Stimulated activated naive CD8-positive, alpha-beta T cell treated with anti-CD3 and anti-CD28 coated beads, Interleukin-15, Interleukin-2, amounts not matched to agents 100 ng/mL and 50 ng/mL, for 24 hours (primary cell): ENCODE results near the gene SURF1.

ENCODE experiments used
- H3K27ac Mint-ChIP-seq: one replicate; pipeline ENCODE4 v1.8.0; 2021; ENCODE audit warnings: mild to moderate bottlenecking, mixed read lengths
- H3K27me3 Mint-ChIP-seq: one replicate; pipeline ENCODE4 v1.8.0; 2021; ENCODE audit warnings: mixed read lengths
- H3K36me3 Mint-ChIP-seq: one replicate; pipeline ENCODE4 v1.8.0; 2021; ENCODE audit warnings: low read depth, mixed read lengths
- H3K4me1 Mint-ChIP-seq: one replicate; pipeline ENCODE4 v1.8.0; 2021; ENCODE audit warnings: low read depth, mixed read lengths
- H3K4me3 Mint-ChIP-seq: one replicate; pipeline ENCODE4 v1.8.0; 2021; ENCODE audit warnings: mild to moderate bottlenecking, mixed read lengths
- H3K9me3 Mint-ChIP-seq: one replicate; pipeline ENCODE4 v1.8.0; 2021; ENCODE audit warnings: mixed read lengths

Gene SURF1

GRCh38 chr9:133375724-133376654 lies 19.7 kb upstream of the SURF1 start, which contains the start of the genes STKLD1 and SURF4:
TSS of gene STKLD1 (plus strand) at chr9:133376366. CDS start at chr9:133376474, 108 bp downstream.
TSS of gene SURF4 (minus strand) at chr9:133376060. CDS start at chr9:133375969, 91 bp downstream.
- peaks cover 38% of the 10 kb centered on the region for H3K4me1 Mint-ChIP-seq
- peaks cover 37% of the 10 kb centered on the region for H3K36me3 Mint-ChIP-seq

GRCh38 chr9:133375116-133375723 lies 18.9 kb upstream of the SURF1 start:
- Mint-ChIP-seq H3K27me3 (no peaks in the 10 kb centered on the region), H3K27ac (peak overlapping the region; percentile 96), H3K4me1 (peaks cover 46% of the 10 kb centered on the region), H3K9me3 (no peaks in the 10 kb centered on the region), H3K36me3 (peaks cover 45% of the 10 kb centered on the region), H3K4me3 (peak overlapping the region; percentile 99)

More at GRCh38 chr9:133375724-133376654, 19.7 kb upstream of the SURF1 start, which contains the start of the genes STKLD1 and SURF4:
- H3K4me3 Mint-ChIP-seq = peak within 1 kb of the TSS; percentile 99
- H3K27me3 Mint-ChIP-seq = no peaks in the 10 kb centered on the region
- peak within 1 kb of the TSS; percentile 96 for H3K27ac Mint-ChIP-seq
- no peaks in the 10 kb centered on the region for H3K9me3 Mint-ChIP-seq

- H3K27ac Mint-ChIP-seq = peak overlapping the region; percentile 96
- peaks cover 51% of the 10 kb centered on the region for H3K4me1 Mint-ChIP-seq
- peaks cover 50% of the 10 kb centered on the region for H3K36me3 Mint-ChIP-seq
Observed at GRCh38 chr9:133374612-133375115, 18.4 kb upstream of the SURF1 start.

GRCh38 chr9:133372144-133372543 lies 15.9 kb upstream of the SURF1 start:
- Mint-ChIP-seq H3K4me3 (peak overlapping the region; percentile 99), H3K27me3 (no peaks in the 10 kb centered on the region), H3K27ac (peak overlapping the region; percentile 96), H3K9me3 (no peaks in the 10 kb centered on the region), H3K4me1 (peaks cover 68% of the 10 kb centered on the region), H3K36me3 (peaks cover 66% of the 10 kb centered on the region)

More at GRCh38 chr9:133374612-133375115, 18.4 kb upstream of the SURF1 start:
- no peaks in the 10 kb centered on the region for H3K27me3 Mint-ChIP-seq
- H3K9me3 Mint-ChIP-seq = no peaks in the 10 kb centered on the region
- peak overlapping the region; percentile 99 for H3K4me3 Mint-ChIP-seq

- Mint-ChIP-seq H3K27me3 (no peaks in the 10 kb centered on the region), H3K9me3 (no peaks in the 10 kb centered on the region), H3K27ac (peak overlapping the region; percentile 96), H3K4me3 (peak overlapping the region; percentile 99), H3K4me1 (peaks cover 68% of the 10 kb centered on the region), H3K36me3 (peaks cover 75% of the 10 kb centered on the region)
Observed at GRCh38 chr9:133371261-133371711, 15.0 kb upstream of the SURF1 start.

GRCh38 chr9:133370685-133371084 lies 14.4 kb upstream of the SURF1 start:
- Mint-ChIP-seq H3K4me1 (peaks cover 68% of the 10 kb centered on the region), H3K4me3 (peak overlapping the region; percentile 99), H3K9me3 (no peaks in the 10 kb centered on the region), H3K27me3 (no peaks in the 10 kb centered on the region), H3K36me3 (peaks cover 81% of the 10 kb centered on the region), H3K27ac (peak overlapping the region; percentile 96)

GRCh38 chr9:133369933-133370332 lies 13.6 kb upstream of the SURF1 start:
- H3K36me3 Mint-ChIP-seq = peaks cover 86% of the 10 kb centered on the region
- H3K4me1 Mint-ChIP-seq = peaks cover 66% of the 10 kb centered on the region
- H3K9me3 Mint-ChIP-seq = no peaks in the 10 kb centered on the region
- H3K27ac Mint-ChIP-seq = peak overlapping the region; percentile 96
- peak overlapping the region; percentile 99 for H3K4me3 Mint-ChIP-seq
- H3K27me3 Mint-ChIP-seq = no peaks in the 10 kb centered on the region

GRCh38 chr9:133369422-133369821 lies 13.1 kb upstream of the SURF1 start:
- H3K36me3 Mint-ChIP-seq = peaks cover 82% of the 10 kb centered on the region
- H3K4me3 Mint-ChIP-seq = peak overlapping the region; percentile 99
- H3K9me3 Mint-ChIP-seq = no peaks in the 10 kb centered on the region
- peak overlapping the region; percentile 96 for H3K27ac Mint-ChIP-seq
- no peaks in the 10 kb centered on the region for H3K27me3 Mint-ChIP-seq
- H3K4me1 Mint-ChIP-seq = peaks cover 61% of the 10 kb centered on the region

GRCh38 chr9:133368249-133368881 lies 12.1 kb upstream of the SURF1 start:
- Mint-ChIP-seq H3K4me1 (peaks cover 53% of the 10 kb centered on the region), H3K27ac (peak overlapping the region; percentile 96), H3K4me3 (peak overlapping the region; percentile 55), H3K9me3 (no peaks in the 10 kb centered on the region), H3K27me3 (no peaks in the 10 kb centered on the region), H3K36me3 (peaks cover 84% of the 10 kb centered on the region)

GRCh38 chr9:133367778-133368177 lies 11.5 kb upstream of the SURF1 start:
- Mint-ChIP-seq H3K36me3 (peaks cover 85% of the 10 kb centered on the region), H3K9me3 (no peaks in the 10 kb centered on the region), H3K27me3 (no peaks in the 10 kb centered on the region), H3K4me3 (peak overlapping the region; percentile 55), H3K4me1 (peaks cover 48% of the 10 kb centered on the region), H3K27ac (no peak overlapping the region)

- H3K27me3 Mint-ChIP-seq = no peaks in the 10 kb centered on the region
- H3K36me3 Mint-ChIP-seq = peaks cover 84% of the 10 kb centered on the region
- H3K9me3 Mint-ChIP-seq = no peaks in the 10 kb centered on the region
- H3K27ac Mint-ChIP-seq = no peak overlapping the region
- H3K4me1 Mint-ChIP-seq = peaks cover 42% of the 10 kb centered on the region
- no peak overlapping the region for H3K4me3 Mint-ChIP-seq
Observed at GRCh38 chr9:133367221-133367620, 10.9 kb upstream of the SURF1 start.

- peaks cover 85% of the 10 kb centered on the region for H3K36me3 Mint-ChIP-seq
- H3K4me1 Mint-ChIP-seq = peaks cover 38% of the 10 kb centered on the region
- H3K27me3 Mint-ChIP-seq = no peaks in the 10 kb centered on the region
- H3K4me3 Mint-ChIP-seq = no peak overlapping the region
- no peaks in the 10 kb centered on the region for H3K9me3 Mint-ChIP-seq
- no peak overlapping the region for H3K27ac Mint-ChIP-seq
Observed at GRCh38 chr9:133366435-133366834, 10.1 kb upstream of the SURF1 start.

- H3K36me3 Mint-ChIP-seq = peaks cover 69% of the 10 kb centered on the region
- peak overlapping the region; percentile 81 for H3K27ac Mint-ChIP-seq
- no peaks in the 10 kb centered on the region for H3K27me3 Mint-ChIP-seq
- H3K9me3 Mint-ChIP-seq = no peaks in the 10 kb centered on the region
- no peak overlapping the region for H3K4me3 Mint-ChIP-seq
- H3K4me1 Mint-ChIP-seq = peaks cover 39% of the 10 kb centered on the region
Observed at GRCh38 chr9:133362359-133363044, 6.2 kb upstream of the SURF1 start.

- H3K9me3 Mint-ChIP-seq = no peaks in the 10 kb centered on the region
- peaks cover 44% of the 10 kb centered on the region for H3K4me1 Mint-ChIP-seq
- H3K27me3 Mint-ChIP-seq = no peaks in the 10 kb centered on the region
- no peak overlapping the region for H3K4me3 Mint-ChIP-seq
- H3K36me3 Mint-ChIP-seq = peaks cover 62% of the 10 kb centered on the region
- H3K27ac Mint-ChIP-seq = peak overlapping the region; percentile 81
Observed at GRCh38 chr9:133361507-133362092, 5.3 kb upstream of the SURF1 start.
